ENCODE data around the gene GABRB1. TPM values are rescaled to one million over a fixed set of nuclear protein-coding genes. Genes with fewer than 3 reads are reported as not detected.

Gene GABRB1
- total and polyA plus RNA-seq, 2 donors (not counting 1 experiment from before 2014, with no cell fraction given), result 0.05 to 0.17 TPM

DNA sequence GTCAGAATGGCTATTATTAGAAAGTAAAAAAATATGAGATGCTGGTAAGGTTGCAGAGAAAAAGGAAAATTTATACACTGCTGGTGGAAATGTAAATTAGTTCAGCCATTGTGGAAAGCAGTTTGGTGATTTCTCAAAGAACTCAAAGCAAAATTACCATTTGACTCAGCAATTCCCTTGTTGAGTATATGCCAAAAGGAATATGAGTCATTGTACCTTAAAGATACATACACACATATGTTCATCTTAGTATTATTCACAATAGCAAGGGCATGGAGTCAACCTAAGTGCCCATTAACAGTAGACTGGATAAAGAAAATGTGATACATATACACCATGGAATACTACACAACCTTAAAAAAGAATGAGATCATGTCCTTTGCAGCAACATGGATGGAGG is 284.0 kb downstream of the GABRB1 start:
- Histone ChIP-seq H3K4me1 (ENCODE audit: control insufficient read depth, extremely low read depth, insufficient read depth, low read length) (no peaks in the 10 kb centered on the region), H3K4me3 (replicated peaks in 1 of 4; ENCODE audit: control extremely low read depth in 1 of 4, insufficient read depth in 1 of 4, low read depth in 3 of 4, low read length in 4 of 4) (no peak overlapping the region), H3K9ac (ENCODE audit: insufficient read depth, low read length) (no peak overlapping the region), H3K9me3 (ENCODE audit: control insufficient read depth, insufficient read depth, low read depth, low read length) (no peaks in the 10 kb centered on the region), H3K79me2 (ENCODE audit: control insufficient read depth, insufficient read depth, low read length) (no peaks in the 10 kb centered on the region), H3K27ac (ENCODE audit: insufficient read depth, low read length) (no peak overlapping the region), H3K36me3 (ENCODE audit: control insufficient read depth, insufficient read depth, low read length) (no peaks in the 10 kb centered on the region), H2AFZ (ENCODE audit: low read length) (no peak overlapping the region), H3K4me2 (ENCODE audit: extremely low read depth, insufficient read depth, low read length) (no peak overlapping the region), H3K27me3 (ENCODE audit: control insufficient read depth, insufficient read depth, low read length) (no peaks in the 10 kb centered on the region), H4K20me1 (ENCODE audit: control insufficient read depth, extremely low read depth, insufficient read depth, low read length) (no peaks in the 10 kb centered on the region)
- DNase-seq (ENCODE audit: low read depth in 2 of 2), result peak; percentile 68 to 79
- no peak for TF ChIP-seq EZH2 (IDR thresholded peaks at IDR 0.05; ENCODE audit: low read length, missing control alignments)
- TF ChIP-seq, protein P1, sequence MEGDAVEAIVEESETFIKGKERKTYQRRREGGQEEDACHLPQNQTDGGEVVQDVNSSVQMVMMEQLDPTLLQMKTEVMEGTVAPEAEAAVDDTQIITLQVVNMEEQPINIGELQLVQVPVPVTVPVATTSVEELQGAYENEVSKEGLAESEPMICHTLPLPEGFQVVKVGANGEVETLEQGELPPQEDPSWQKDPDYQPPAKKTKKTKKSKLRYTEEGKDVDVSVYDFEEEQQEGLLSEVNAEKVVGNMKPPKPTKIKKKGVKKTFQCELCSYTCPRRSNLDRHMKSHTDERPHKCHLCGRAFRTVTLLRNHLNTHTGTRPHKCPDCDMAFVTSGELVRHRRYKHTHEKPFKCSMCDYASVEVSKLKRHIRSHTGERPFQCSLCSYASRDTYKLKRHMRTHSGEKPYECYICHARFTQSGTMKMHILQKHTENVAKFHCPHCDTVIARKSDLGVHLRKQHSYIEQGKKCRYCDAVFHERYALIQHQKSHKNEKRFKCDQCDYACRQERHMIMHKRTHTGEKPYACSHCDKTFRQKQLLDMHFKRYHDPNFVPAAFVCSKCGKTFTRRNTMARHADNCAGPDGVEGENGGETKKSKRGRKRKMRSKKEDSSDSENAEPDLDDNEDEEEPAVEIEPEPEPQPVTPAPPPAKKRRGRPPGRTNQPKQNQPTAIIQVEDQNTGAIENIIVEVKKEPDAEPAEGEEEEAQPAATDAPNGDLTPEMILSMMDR (conservative IDR thresholded peaks at IDR 0.05 in 1 of 2, IDR thresholded peaks at IDR 0.05 in 1 of 2; ENCODE audit: low read depth in 1 of 2, low read length in 2 of 2), result no peak

DNA sequence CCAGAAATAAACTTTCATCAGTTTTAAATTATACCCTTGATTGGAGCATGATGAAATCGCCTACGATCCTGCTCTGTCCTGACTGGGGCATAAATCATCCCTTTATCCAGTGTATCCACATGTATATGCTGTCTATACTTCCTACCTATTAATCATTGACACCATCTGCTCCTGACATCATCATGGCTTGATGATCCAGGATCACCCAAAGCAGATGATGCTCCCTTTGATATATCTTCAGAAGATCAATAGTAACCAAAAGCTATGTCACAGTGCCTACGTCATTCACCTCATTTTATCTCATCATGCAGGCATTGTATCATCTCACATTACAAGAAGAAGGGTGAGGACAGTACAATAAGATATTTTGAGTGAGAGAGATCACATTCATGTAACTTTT is 294.7 kb downstream of the GABRB1 start:
- TF ChIP-seq, protein P1 (conservative IDR thresholded peaks at IDR 0.05 in 1 of 2, IDR thresholded peaks at IDR 0.05 in 1 of 2; ENCODE audit: low read depth in 1 of 2, low read length in 2 of 2), result no peak
- TF ChIP-seq EZH2 (IDR thresholded peaks at IDR 0.05; ENCODE audit: low read length, missing control alignments), result no peak

DNA sequence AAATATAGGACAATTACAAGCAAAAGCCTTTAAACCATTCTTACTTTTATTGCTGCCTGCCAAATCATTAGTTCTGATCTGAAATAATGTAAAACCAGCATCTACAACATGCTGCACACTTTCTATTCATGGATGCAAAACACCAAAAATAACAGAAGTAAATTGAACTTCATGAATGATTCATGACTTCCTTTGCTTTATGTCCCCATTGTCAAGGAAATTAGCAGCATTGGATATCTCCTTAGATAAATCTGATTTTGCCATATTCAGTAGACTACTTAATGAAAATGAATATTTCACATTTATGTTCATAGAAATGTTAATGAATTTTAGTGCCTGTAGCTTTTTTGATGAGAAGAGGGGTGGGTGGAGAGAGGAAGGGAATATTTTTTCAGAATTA is 299.5 kb downstream of the GABRB1 start:
- Histone ChIP-seq H4K20me1 (ENCODE audit: control insufficient read depth, extremely low read depth, insufficient read depth, low read length) (no peaks in the 10 kb centered on the region), H3K79me2 (ENCODE audit: control insufficient read depth, insufficient read depth, low read length) (no peaks in the 10 kb centered on the region), H3K4me1 (ENCODE audit: control insufficient read depth, extremely low read depth, insufficient read depth, low read length) (no peaks in the 10 kb centered on the region), H3K9me3 (ENCODE audit: control insufficient read depth, insufficient read depth, low read depth, low read length) (no peaks in the 10 kb centered on the region), H3K4me2 (ENCODE audit: extremely low read depth, insufficient read depth, low read length) (no peak overlapping the region), H3K27ac (ENCODE audit: insufficient read depth, low read length) (no peak overlapping the region), H3K36me3 (ENCODE audit: control insufficient read depth, insufficient read depth, low read length) (no peaks in the 10 kb centered on the region), H2AFZ (ENCODE audit: low read length) (no peak overlapping the region), H3K27me3 (ENCODE audit: control insufficient read depth, insufficient read depth, low read length) (no peaks in the 10 kb centered on the region), H3K4me3 (replicated peaks in 1 of 4; ENCODE audit: control extremely low read depth in 1 of 4, insufficient read depth in 1 of 4, low read depth in 3 of 4, low read length in 4 of 4) (no peak overlapping the region), H3K9ac (ENCODE audit: insufficient read depth, low read length) (no peak overlapping the region)
- TF ChIP-seq, protein P1 (conservative IDR thresholded peaks at IDR 0.05 in 1 of 2, IDR thresholded peaks at IDR 0.05 in 1 of 2; ENCODE audit: low read depth in 1 of 2, low read length in 2 of 2), result no peak
- no peak for TF ChIP-seq EZH2 (IDR thresholded peaks at IDR 0.05; ENCODE audit: low read length, missing control alignments)
- DNase-seq (ENCODE audit: low read depth in 2 of 2), result no peak

More for the DNA sequence above, 294.7 kb downstream of the GABRB1 start:
- no peak overlapping the region for H2AFZ ChIP-seq (ENCODE audit: low read length)
- no peak overlapping the region for H3K4me2 ChIP-seq (ENCODE audit: extremely low read depth, insufficient read depth, low read length)
- H4K20me1 ChIP-seq (ENCODE audit: control insufficient read depth, extremely low read depth, insufficient read depth, low read length), result no peaks in the 10 kb centered on the region
- H3K4me3 ChIP-seq (replicated peaks in 1 of 4; ENCODE audit: control extremely low read depth in 1 of 4, insufficient read depth in 1 of 4, low read depth in 3 of 4, low read length in 4 of 4), result no peak overlapping the region
- no peaks in the 10 kb centered on the region for H3K36me3 ChIP-seq (ENCODE audit: control insufficient read depth, insufficient read depth, low read length)
- no peaks in the 10 kb centered on the region for H3K27me3 ChIP-seq (ENCODE audit: control insufficient read depth, insufficient read depth, low read length)
- no peak overlapping the region for H3K9ac ChIP-seq (ENCODE audit: insufficient read depth, low read length)
- no peak for DNase-seq (ENCODE audit: low read depth in 2 of 2)
- H3K27ac ChIP-seq (ENCODE audit: insufficient read depth, low read length), result no peak overlapping the region
- H3K9me3 ChIP-seq (ENCODE audit: control insufficient read depth, insufficient read depth, low read depth, low read length), result no peaks in the 10 kb centered on the region
- H3K4me1 ChIP-seq (ENCODE audit: control insufficient read depth, extremely low read depth, insufficient read depth, low read length), result no peaks in the 10 kb centered on the region
- no peaks in the 10 kb centered on the region for H3K79me2 ChIP-seq (ENCODE audit: control insufficient read depth, insufficient read depth, low read length)

Measured in fibroblast of lung (primary cell).